Body of pancreas (tissue), 4 donors: ENCODE data around the gene NR1H4. TPM values are rescaled to one million over a fixed set of nuclear protein-coding genes. Genes with fewer than 3 reads are reported as not detected.

Experiments used
- ATAC-seq: fragments of 150-250 bp; one replicate; pipeline ENCODE4 v1.9.1; 2016
- DNase-seq, 4 donors: peaks; one replicate each; pipeline ENCODE4 v3.0.0-alpha.2; 2019
- H3K27ac ChIP-seq, 4 donors: fragments of 200-600 bp; sonication (generic); 1 replicate in 3 of 4; 2 replicates in 1 of 4; pipeline versions ENCODE4 v1.5.1 to v1.6.1; 2016 to 2019; ENCODE audit warnings: mild to moderate bottlenecking in 1 of 4, mixed read lengths in 1 of 4, moderate library complexity in 1 of 4
- H3K27me3 ChIP-seq, 2 donors: fragments of 200-600 bp; sonication (generic); one replicate each; pipeline ENCODE4 v1.6.0; 2016; ENCODE audit warnings: mild to moderate bottlenecking in 1 of 2
- H3K36me3 ChIP-seq, 2 donors: fragments of 200-600 bp; sonication (generic); replicated peaks in 1 of 2; 2 replicates each; pipeline ENCODE4 v1.5.1; 2016; ENCODE audit warnings: low read depth in 2 of 2; ENCODE audit not compliant: insufficient read depth in 1 of 2
- H3K4me1 ChIP-seq: fragments of 200-600 bp; sonication (generic); one replicate; pipeline ENCODE4 v1.6.0; 2016
- H3K4me3 ChIP-seq, 2 donors: fragments of 200-600 bp; sonication (generic); 1 replicate in 1 of 2; 2 replicates in 1 of 2; pipeline ENCODE4 v1.5.1; 2016 to 2019
- H3K9me3 ChIP-seq, 3 donors: fragments of 200-600 bp; sonication (generic); 1 replicate in 2 of 3; 2 replicates in 1 of 3; pipeline ENCODE4 v1.5.1; 2016
- CTCF ChIP-seq, 7 experiments: fragments of 450-650 bp in 4 of 7; fragments of 200-600 bp in 3 of 7; sonication (generic) in 3 of 7; IDR thresholded peaks; one replicate each; pipeline ENCODE4 v1.5.1; 2016 to 2019; ENCODE audit warnings: antibody characterized with exemption in 7 of 7
- POLR2A ChIP-seq, 3 donors: fragments of 450-650 bp; IDR thresholded peaks; one replicate each; pipeline ENCODE4 v1.6.1; 2016; ENCODE audit warnings: antibody characterized with exemption in 3 of 3, mild to moderate bottlenecking in 2 of 3
- WGBS, 2 donors: methylation state at CpG; one replicate each; pipeline ENCODE4 v1.1.5; 2017; 5-methylcytosine and 5-hydroxymethylcytosine counted together
- intact Hi-C: fragments of 100-400 bp; cut with DNase I; formaldehyde crosslinking; loops from one replicate; pipeline ENCODE4 v1.15.1; 2023
- total RNA-seq, 2 donors: library from RNA; depleted of rRNA; stranded (reverse); fragments of >200 nt; gene quantifications; one replicate each; pipeline ENCODE4 v1.1.0, GENCODE V29; 2016

The NR1H4 gene
- total RNA-seq, 2 donors from 2014 or later, result 1.3 to 2.9 TPM

- H3K4me1 ChIP-seq, result peaks cover 11% of the 10 kb centered on the region
These were observed 30.2 kb upstream of the NR1H4 start for GRCh38 chr12:100443434-100443833.

GRCh38 chr12:100445081-100445481, 28.6 kb upstream of the NR1H4 start:
- H3K9me3 ChIP-seq, result no peaks in the 10 kb centered on the region
- no peak for ATAC-seq
- peaks cover 11% of the 10 kb centered on the region for H3K4me1 ChIP-seq
- no peaks in the 10 kb centered on the region for H3K36me3 ChIP-seq
- DNase-seq, result no peak
- intact Hi-C loops, result no loop called here
- no peak overlapping the region for H3K27ac ChIP-seq
- no peak for TF ChIP-seq CTCF (IDR thresholded peaks at IDR 0.05)
- TF ChIP-seq POLR2A (IDR thresholded peaks at IDR 0.05), result no peak
- H3K4me3 ChIP-seq, result no peak overlapping the region
- WGBS, 2 donors, result 62 to 89% methylated on average over 4 of the region's 4 CpGs
- H3K27me3 ChIP-seq, result no peaks in the 10 kb centered on the region

More at GRCh38 chr12:100443434-100443833, 30.2 kb upstream of the NR1H4 start:
- no peak for ATAC-seq
- H3K27me3 ChIP-seq, result no peaks in the 10 kb centered on the region
- no peak overlapping the region for H3K4me3 ChIP-seq
- H3K9me3 ChIP-seq, result no peaks in the 10 kb centered on the region
- no peak for DNase-seq
- WGBS, 2 donors, result 19 to 35% methylated on average over 1 of the region's 1 CpG
- no peak for TF ChIP-seq POLR2A (IDR thresholded peaks at IDR 0.05)
- no peak for TF ChIP-seq CTCF (IDR thresholded peaks at IDR 0.05)
- intact Hi-C loops, result no loop called here
- H3K27ac ChIP-seq, result no peak overlapping the region
- no peaks in the 10 kb centered on the region for H3K36me3 ChIP-seq

GRCh38 chr12:100447381-100447780, 26.3 kb upstream of the NR1H4 start:
- ATAC-seq (no peak), DNase-seq (no peak)
- Histone ChIP-seq H3K4me3 (no peak overlapping the region), H3K9me3 (no peaks in the 10 kb centered on the region), H3K27ac (no peak overlapping the region), H3K27me3 (no peaks in the 10 kb centered on the region), H3K36me3 (no peaks in the 10 kb centered on the region), H3K4me1 (peaks cover 11% of the 10 kb centered on the region)
- intact Hi-C loops, result no loop called here
- 42 to 61% methylated on average over 3 of the region's 3 CpGs for WGBS, 2 donors
- TF ChIP-seq POLR2A (IDR thresholded peaks at IDR 0.05) (no peak), CTCF (IDR thresholded peaks at IDR 0.05) (no peak)

- Histone ChIP-seq H3K27ac (no peak overlapping the region), H3K4me1 (no peaks in the 10 kb centered on the region), H3K4me3 (no peak overlapping the region), H3K27me3 (no peaks in the 10 kb centered on the region), H3K9me3 (no peaks in the 10 kb centered on the region), H3K36me3 (no peaks in the 10 kb centered on the region)
- ATAC-seq, result no peak
- no peak for DNase-seq
- intact Hi-C loops, result no loop called here
- TF ChIP-seq POLR2A (IDR thresholded peaks at IDR 0.05) (no peak), CTCF (IDR thresholded peaks at IDR 0.05) (no peak)
- WGBS, 2 donors, result 36 to 57% methylated on average over 1 of the region's 1 CpG
These were observed 25.0 kb upstream of the NR1H4 start for GRCh38 chr12:100448656-100449055.

GRCh38 chr12:100450735-100451134, 22.9 kb upstream of the NR1H4 start:
- intact Hi-C loops, result no loop called here
- Histone ChIP-seq H3K4me1 (no peaks in the 10 kb centered on the region), H3K4me3 (no peak overlapping the region), H3K27me3 (no peaks in the 10 kb centered on the region), H3K36me3 (no peaks in the 10 kb centered on the region), H3K27ac (no peak overlapping the region), H3K9me3 (no peaks in the 10 kb centered on the region)
- TF ChIP-seq CTCF (IDR thresholded peaks at IDR 0.05) (no peak), POLR2A (IDR thresholded peaks at IDR 0.05) (no peak)
- 46 to 57% methylated on average over 3 of the region's 3 CpGs for WGBS, 2 donors
- DNase-seq (no peak), ATAC-seq (no peak)
